ENCODE data around the gene JARID2.

DNA sequence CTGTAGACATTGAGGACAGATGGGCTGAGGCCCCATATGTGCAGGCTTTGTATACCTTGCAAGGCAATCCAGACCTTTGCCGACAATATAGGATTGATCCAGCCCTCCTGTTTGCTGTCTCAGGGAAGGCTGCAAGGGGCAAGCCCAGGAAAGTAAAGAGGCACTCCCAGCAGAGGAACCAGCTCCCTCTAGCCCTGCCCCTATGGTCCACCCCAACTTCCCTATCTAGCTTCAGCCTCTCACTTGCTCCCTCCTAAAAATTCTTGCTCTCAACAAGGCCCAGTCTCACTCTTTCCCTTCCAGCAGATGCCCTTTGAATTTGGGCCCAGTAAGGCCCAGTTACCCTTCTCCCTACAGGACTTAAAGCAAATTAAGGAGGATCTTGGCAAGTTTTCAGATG lies 92.6 kb downstream of the JARID2 start:
- TF ChIP-seq, protein P1, sequence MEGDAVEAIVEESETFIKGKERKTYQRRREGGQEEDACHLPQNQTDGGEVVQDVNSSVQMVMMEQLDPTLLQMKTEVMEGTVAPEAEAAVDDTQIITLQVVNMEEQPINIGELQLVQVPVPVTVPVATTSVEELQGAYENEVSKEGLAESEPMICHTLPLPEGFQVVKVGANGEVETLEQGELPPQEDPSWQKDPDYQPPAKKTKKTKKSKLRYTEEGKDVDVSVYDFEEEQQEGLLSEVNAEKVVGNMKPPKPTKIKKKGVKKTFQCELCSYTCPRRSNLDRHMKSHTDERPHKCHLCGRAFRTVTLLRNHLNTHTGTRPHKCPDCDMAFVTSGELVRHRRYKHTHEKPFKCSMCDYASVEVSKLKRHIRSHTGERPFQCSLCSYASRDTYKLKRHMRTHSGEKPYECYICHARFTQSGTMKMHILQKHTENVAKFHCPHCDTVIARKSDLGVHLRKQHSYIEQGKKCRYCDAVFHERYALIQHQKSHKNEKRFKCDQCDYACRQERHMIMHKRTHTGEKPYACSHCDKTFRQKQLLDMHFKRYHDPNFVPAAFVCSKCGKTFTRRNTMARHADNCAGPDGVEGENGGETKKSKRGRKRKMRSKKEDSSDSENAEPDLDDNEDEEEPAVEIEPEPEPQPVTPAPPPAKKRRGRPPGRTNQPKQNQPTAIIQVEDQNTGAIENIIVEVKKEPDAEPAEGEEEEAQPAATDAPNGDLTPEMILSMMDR (IDR thresholded peaks at IDR 0.05): no peak
- no peak for TF ChIP-seq POLR2A (IDR thresholded peaks at IDR 0.05)
